ENCODE results near the gene C17orf78.
A peak's percentile ranks its signal among the peaks of the same experiment; 100 is the strongest.

Gene C17orf78

DNA sequence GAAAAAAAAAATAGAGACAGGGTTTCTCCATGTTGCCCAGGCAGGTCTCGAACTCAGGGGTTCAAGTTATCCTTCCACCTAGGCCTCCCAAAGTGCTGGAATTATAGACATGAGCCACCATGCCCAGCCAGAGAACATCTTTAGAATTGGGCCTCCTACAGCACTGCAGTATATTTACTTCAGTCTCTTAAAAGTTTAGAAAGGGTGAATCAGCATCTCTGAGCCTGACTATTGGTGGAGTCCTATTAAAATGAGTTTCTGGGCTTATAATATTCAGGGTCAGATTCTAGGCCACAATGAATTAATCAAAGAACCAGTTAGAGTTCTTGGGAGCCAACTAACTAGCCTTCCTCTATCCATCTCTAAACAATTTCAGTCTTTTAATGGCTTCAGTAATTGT is 53.7 kb downstream of the C17orf78 start:
- Histone ChIP-seq H3K9ac (no peak overlapping the region; the same call in 1 of the 2 replicates), H3K27ac (peak overlapping the region; percentile 55), H3K4me1 (ENCODE audit: low read depth, poor library complexity, severe bottlenecking) (peaks cover 31% of the 10 kb centered on the region), H3K4me3 (IDR thresholded peaks at IDR 0.05; ENCODE audit: insufficient read depth, low read depth, low read length) (no peak overlapping the region), H3K36me3 (ENCODE audit: insufficient read depth) (peaks cover 3% of the 10 kb centered on the region; the same call in 1 of the 2 replicates), H3K79me2 (ENCODE audit: insufficient read depth, low read depth) (no peaks in the 10 kb centered on the region), H4K20me1 (ENCODE audit: insufficient read depth) (no peaks in the 10 kb centered on the region), H3K27me3 (ENCODE audit: insufficient read depth, low read depth) (no peaks in the 10 kb centered on the region), H3K4me2 (peak overlapping the region; percentile 45), H2AFZ (ENCODE audit: low read depth) (no peak overlapping the region)
- TF ChIP-seq, protein P1, sequence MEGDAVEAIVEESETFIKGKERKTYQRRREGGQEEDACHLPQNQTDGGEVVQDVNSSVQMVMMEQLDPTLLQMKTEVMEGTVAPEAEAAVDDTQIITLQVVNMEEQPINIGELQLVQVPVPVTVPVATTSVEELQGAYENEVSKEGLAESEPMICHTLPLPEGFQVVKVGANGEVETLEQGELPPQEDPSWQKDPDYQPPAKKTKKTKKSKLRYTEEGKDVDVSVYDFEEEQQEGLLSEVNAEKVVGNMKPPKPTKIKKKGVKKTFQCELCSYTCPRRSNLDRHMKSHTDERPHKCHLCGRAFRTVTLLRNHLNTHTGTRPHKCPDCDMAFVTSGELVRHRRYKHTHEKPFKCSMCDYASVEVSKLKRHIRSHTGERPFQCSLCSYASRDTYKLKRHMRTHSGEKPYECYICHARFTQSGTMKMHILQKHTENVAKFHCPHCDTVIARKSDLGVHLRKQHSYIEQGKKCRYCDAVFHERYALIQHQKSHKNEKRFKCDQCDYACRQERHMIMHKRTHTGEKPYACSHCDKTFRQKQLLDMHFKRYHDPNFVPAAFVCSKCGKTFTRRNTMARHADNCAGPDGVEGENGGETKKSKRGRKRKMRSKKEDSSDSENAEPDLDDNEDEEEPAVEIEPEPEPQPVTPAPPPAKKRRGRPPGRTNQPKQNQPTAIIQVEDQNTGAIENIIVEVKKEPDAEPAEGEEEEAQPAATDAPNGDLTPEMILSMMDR (conservative IDR thresholded peaks at IDR 0.05; ENCODE audit: low read depth, low read length): no peak

DNA sequence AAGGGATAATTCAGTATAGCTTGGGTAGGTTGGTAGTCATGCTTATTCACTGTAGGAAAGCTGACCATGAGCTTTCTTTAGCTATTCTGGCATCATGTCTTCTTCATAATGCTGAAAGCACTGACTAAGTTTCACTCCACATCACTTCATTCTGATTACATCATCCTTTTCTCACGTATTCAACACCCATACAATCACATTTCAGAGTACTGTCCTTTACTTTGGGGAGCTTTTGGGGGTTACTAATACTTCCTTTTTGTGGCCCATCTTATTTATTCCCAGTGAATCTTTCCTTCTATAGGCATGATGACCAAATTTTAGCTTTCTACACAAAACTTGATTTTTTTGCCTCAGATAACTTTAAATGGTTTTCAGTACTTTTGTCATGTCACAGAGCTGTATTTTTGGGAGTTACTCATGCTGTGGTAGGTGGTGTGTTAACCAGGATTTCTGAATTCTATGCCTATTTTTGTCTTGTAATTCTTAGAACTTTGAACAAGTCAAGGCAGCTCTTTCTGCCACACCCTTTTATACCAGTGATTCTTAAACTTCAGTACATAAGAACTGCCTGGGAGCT is 54.4 kb downstream of the C17orf78 start:
- TF ChIP-seq, protein P1 (conservative IDR thresholded peaks at IDR 0.05; ENCODE audit: low read depth, low read length): no peak
- Histone ChIP-seq H3K27me3 (ENCODE audit: insufficient read depth, low read depth) (no peaks in the 10 kb centered on the region), H3K36me3 (ENCODE audit: insufficient read depth) (peaks cover 3% of the 10 kb centered on the region; the same call in 1 of the 2 replicates), H3K4me2 (peak overlapping the region; percentile 45), H3K9ac (no peak overlapping the region; the same call in 1 of the 2 replicates), H3K4me3 (IDR thresholded peaks at IDR 0.05; ENCODE audit: insufficient read depth, low read depth, low read length) (no peak overlapping the region), H2AFZ (ENCODE audit: low read depth) (no peak overlapping the region), H4K20me1 (ENCODE audit: insufficient read depth) (no peaks in the 10 kb centered on the region), H3K79me2 (ENCODE audit: insufficient read depth, low read depth) (no peaks in the 10 kb centered on the region), H3K4me1 (ENCODE audit: low read depth, poor library complexity, severe bottlenecking) (peaks cover 31% of the 10 kb centered on the region), H3K27ac (peak overlapping the region; percentile 55)

DNA sequence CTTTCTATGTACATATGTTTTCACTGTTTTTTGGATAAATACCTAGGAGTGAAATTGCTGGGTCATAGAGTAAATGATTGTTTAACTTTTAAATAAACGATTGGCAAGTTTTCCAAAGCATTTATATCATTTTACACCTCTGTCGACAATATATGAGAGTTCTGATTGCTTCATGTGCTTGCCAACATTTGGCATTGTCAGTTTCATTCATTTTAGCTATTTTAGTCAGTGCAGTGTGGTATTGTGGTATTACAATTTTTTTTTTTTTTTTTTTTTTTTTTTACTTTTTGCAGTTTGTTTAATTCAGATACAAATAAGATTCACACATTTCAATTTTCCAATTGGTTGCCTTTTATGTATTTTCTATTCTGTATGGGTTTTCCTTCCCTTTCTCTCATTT is 56.9 kb downstream of the C17orf78 start:
- H2AFZ ChIP-seq (ENCODE audit: low read depth): no peak overlapping the region
- H3K9ac ChIP-seq: no peak overlapping the region
- TF ChIP-seq, protein P1 (conservative IDR thresholded peaks at IDR 0.05; ENCODE audit: low read depth, low read length): no peak
- H3K4me1 ChIP-seq (ENCODE audit: low read depth, poor library complexity, severe bottlenecking): peaks cover 31% of the 10 kb centered on the region
- no peaks in the 10 kb centered on the region for H4K20me1 ChIP-seq (ENCODE audit: insufficient read depth)
- no peak overlapping the region for H3K4me3 ChIP-seq (IDR thresholded peaks at IDR 0.05; ENCODE audit: insufficient read depth, low read depth, low read length)
- H3K27ac ChIP-seq: no peak overlapping the region
- H3K79me2 ChIP-seq (ENCODE audit: insufficient read depth, low read depth): no peaks in the 10 kb centered on the region
- peaks cover 3% of the 10 kb centered on the region; the same call in 1 of the 2 replicates for H3K36me3 ChIP-seq (ENCODE audit: insufficient read depth)
- H3K4me2 ChIP-seq: no peak overlapping the region
- no peaks in the 10 kb centered on the region for H3K27me3 ChIP-seq (ENCODE audit: insufficient read depth, low read depth)

DNA sequence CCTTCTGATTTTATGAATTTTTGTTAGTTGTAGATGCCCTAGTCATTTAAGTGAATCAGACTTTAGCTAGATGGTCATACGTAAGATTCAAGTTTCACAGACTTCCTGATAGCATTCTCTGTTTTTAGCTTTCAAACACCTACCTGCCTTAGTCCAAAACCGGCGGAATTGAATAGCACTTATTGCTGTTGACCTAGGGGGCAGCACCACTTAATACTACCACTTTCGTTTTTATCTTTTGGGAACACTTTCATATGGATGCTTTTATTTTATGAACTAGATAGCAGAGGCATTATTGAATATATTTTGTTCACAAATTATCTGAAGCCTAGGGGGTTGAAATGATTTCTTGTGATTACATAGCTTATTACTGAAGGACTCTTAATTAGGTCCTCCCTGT is 62.4 kb downstream of the C17orf78 start:
- no peak overlapping the region for H3K9ac ChIP-seq
- no peaks in the 10 kb centered on the region for H4K20me1 ChIP-seq (ENCODE audit: insufficient read depth)
- H3K4me1 ChIP-seq (ENCODE audit: low read depth, poor library complexity, severe bottlenecking): peaks cover 27% of the 10 kb centered on the region
- no peaks in the 10 kb centered on the region for H3K79me2 ChIP-seq (ENCODE audit: insufficient read depth, low read depth)
- H3K27ac ChIP-seq: no peak overlapping the region
- H3K36me3 ChIP-seq (ENCODE audit: insufficient read depth): peaks cover 6% of the 10 kb centered on the region; the same call in 1 of the 2 replicates
- TF ChIP-seq, protein P1 (conservative IDR thresholded peaks at IDR 0.05; ENCODE audit: low read depth, low read length): peak; percentile 39; the same call in 1 of the 2 replicates
- H3K4me3 ChIP-seq (IDR thresholded peaks at IDR 0.05; ENCODE audit: insufficient read depth, low read depth, low read length): no peak overlapping the region
- no peak overlapping the region for H2AFZ ChIP-seq (ENCODE audit: low read depth)
- no peaks in the 10 kb centered on the region for H3K27me3 ChIP-seq (ENCODE audit: insufficient read depth, low read depth)
- no peak overlapping the region for H3K4me2 ChIP-seq
